Activated naive CD4-positive, alpha-beta T cell treated with anti-CD3 and anti-CD28 coated beads, Interleukin-2, amount 10 ng/mL, durations not matched to agents 7 days and 5 days (primary cell): ENCODE results near the gene CCDC78.
"Not testable (repeated sequence)": the region's sequence is repeated elsewhere in the genome, so short reads cannot be mapped to it uniquely, and the experiment has no call there.

Experiments
- CTCF ChIA-PET: fragments of 350-600 bp; sonication (Branson Sonifier 250); formaldehyde crosslinking; loops from one replicate; lab custom pipeline; 2021; ENCODE audit warnings: antibody characterized with exemption; lab: Charles Lee
- DNase-seq: peaks from one replicate; pipeline ENCODE4 v3.0.0-alpha.2; 2020
- H3K27ac Mint-ChIP-seq: one replicate; pipeline ENCODE4 v1.8.0; 2021; ENCODE audit warnings: mild to moderate bottlenecking, moderate library complexity, mixed read lengths
- H3K27me3 Mint-ChIP-seq: one replicate; pipeline ENCODE4 v1.8.0; 2021; ENCODE audit warnings: mild to moderate bottlenecking, mixed read lengths
- H3K36me3 Mint-ChIP-seq: one replicate; pipeline ENCODE4 v1.8.0; 2021; ENCODE audit warnings: mixed read lengths
- H3K4me1 Mint-ChIP-seq: one replicate; pipeline ENCODE4 v1.8.0; 2021; ENCODE audit warnings: mixed read lengths
- H3K4me3 Mint-ChIP-seq: one replicate; pipeline ENCODE4 v1.8.0; 2021; ENCODE audit warnings: mild to moderate bottlenecking, moderate library complexity, mixed read lengths
- H3K9me3 Mint-ChIP-seq: one replicate; pipeline ENCODE4 v1.8.0; 2021; ENCODE audit warnings: mixed read lengths

Gene CCDC78

GRCh38 chr16:719815-720446 lies 6.3 kb downstream of the CCDC78 start:
- Mint-ChIP-seq H3K36me3 (no peaks in the 10 kb centered on the region), H3K27ac (peak overlapping the region; percentile 63), H3K9me3 (no peaks in the 10 kb centered on the region), H3K4me3 (peak overlapping the region; percentile 72), H3K27me3 (peaks cover 76% of the 10 kb centered on the region), H3K4me1 (peaks cover 25% of the 10 kb centered on the region)
- DNase-seq, result no peak
- CTCF ChIA-PET, result interaction anchor here (0.7 to 1.7 kb wide), 10 partner anchors 8 to 457 kb away, joined by 3 to 7 read pairs (median 4); no protein-coding TSS in a partner anchor

- peaks cover 75% of the 10 kb centered on the region for H3K27me3 Mint-ChIP-seq
- H3K4me1 Mint-ChIP-seq, result peaks cover 27% of the 10 kb centered on the region
- H3K4me3 Mint-ChIP-seq, result peak overlapping the region; percentile 10
- no peaks in the 10 kb centered on the region for H3K9me3 Mint-ChIP-seq
- no peak for DNase-seq
- H3K36me3 Mint-ChIP-seq, result no peaks in the 10 kb centered on the region
- no peak overlapping the region for H3K27ac Mint-ChIP-seq
- CTCF ChIA-PET, result interaction anchor here (1.0 to 1.7 kb wide), 4 partner anchors 16 to 68 kb away, joined by 3 to 6 read pairs (median 4); no protein-coding TSS in a partner anchor
These were observed 7.3 kb downstream of the CCDC78 start for GRCh38 chr16:718922-719321.

- Mint-ChIP-seq H3K27me3 (peaks cover 80% of the 10 kb centered on the region), H3K9me3 (no peaks in the 10 kb centered on the region), H3K4me1 (peaks cover 28% of the 10 kb centered on the region), H3K27ac (no peak overlapping the region), H3K36me3 (no peaks in the 10 kb centered on the region), H3K4me3 (no peak overlapping the region)
- CTCF ChIA-PET, result interaction anchor here (1.0 kb wide), 1 partner anchor 23 kb away, joined by 4 read pairs; no protein-coding TSS in a partner anchor
- no peak for DNase-seq
These were observed 7.9 kb downstream of the CCDC78 start for GRCh38 chr16:718389-718788.

- no peak overlapping the region for H3K27ac Mint-ChIP-seq
- H3K27me3 Mint-ChIP-seq, result peaks cover 83% of the 10 kb centered on the region
- no peaks in the 10 kb centered on the region for H3K9me3 Mint-ChIP-seq
- no peak for DNase-seq
- H3K36me3 Mint-ChIP-seq, result no peaks in the 10 kb centered on the region
- peaks cover 29% of the 10 kb centered on the region for H3K4me1 Mint-ChIP-seq
- CTCF ChIA-PET, result no interaction called here
- H3K4me3 Mint-ChIP-seq, result no peak overlapping the region
These were observed 8.6 kb downstream of the CCDC78 start for GRCh38 chr16:717450-718245.

- Mint-ChIP-seq H3K27ac (no peak overlapping the region), H3K4me3 (no peak overlapping the region), H3K36me3 (no peaks in the 10 kb centered on the region), H3K27me3 (peaks cover 80% of the 10 kb centered on the region), H3K9me3 (no peaks in the 10 kb centered on the region), H3K4me1 (peaks cover 27% of the 10 kb centered on the region)
- DNase-seq, result no peak
- CTCF ChIA-PET, result interaction anchor here (0.9 kb wide), 1 partner anchor 19 kb away, joined by 3 read pairs; no protein-coding TSS in a partner anchor
These were observed 9.4 kb downstream of the CCDC78 start for GRCh38 chr16:716768-717325.

GRCh38 chr16:716200-716568 lies 10.1 kb downstream of the CCDC78 start:
- H3K27ac Mint-ChIP-seq, result no peak overlapping the region
- peaks cover 82% of the 10 kb centered on the region for H3K27me3 Mint-ChIP-seq
- H3K4me3 Mint-ChIP-seq, result peak overlapping the region; percentile 61
- DNase-seq, result no peak
- no peaks in the 10 kb centered on the region for H3K9me3 Mint-ChIP-seq
- CTCF ChIA-PET, result interaction anchor here (0.9 to 1.7 kb wide), 4 partner anchors 9 to 23 kb away, joined by 3 to 6 read pairs (median 4); partner anchors contain the start of gene CCDC78
- H3K36me3 Mint-ChIP-seq, result no peaks in the 10 kb centered on the region
- peaks cover 27% of the 10 kb centered on the region for H3K4me1 Mint-ChIP-seq

GRCh38 chr16:715477-716199 lies 10.6 kb downstream of the CCDC78 start:
- Mint-ChIP-seq H3K27ac (no peak overlapping the region), H3K4me3 (peak overlapping the region; percentile 61), H3K4me1 (peaks cover 27% of the 10 kb centered on the region), H3K27me3 (peaks cover 87% of the 10 kb centered on the region), H3K9me3 (no peaks in the 10 kb centered on the region), H3K36me3 (no peaks in the 10 kb centered on the region)
- DNase-seq, result peak; percentile 40
- CTCF ChIA-PET, result interaction anchor here (0.9 to 6.7 kb wide), 7 partner anchors 9 to 69 kb away, joined by 3 to 94 read pairs (median 4); partner anchors contain the start of gene CCDC78

GRCh38 chr16:714558-715476 lies 11.4 kb downstream of the CCDC78 start, which contains the start of gene METRN:
Gene METRN, plus strand, starts transcription at chr16:715118. Its CDS starts 172 bp downstream, at chr16:715290.
- peak within 1 kb of the TSS; percentile 61 for H3K4me3 Mint-ChIP-seq
- DNase-seq, result peak; percentile 93
- H3K36me3 Mint-ChIP-seq, result no peaks in the 10 kb centered on the region
- H3K27me3 Mint-ChIP-seq, result peaks cover 87% of the 10 kb centered on the region
- H3K9me3 Mint-ChIP-seq, result no peaks in the 10 kb centered on the region
- CTCF ChIA-PET, result interaction anchor here (1.0 to 6.7 kb wide), 5 partner anchors 11 to 70 kb away, joined by 3 to 94 read pairs (median 4); partner anchors contain the start of gene CCDC78
- peaks cover 19% of the 10 kb centered on the region for H3K4me1 Mint-ChIP-seq
- no peak within 1 kb of the TSS for H3K27ac Mint-ChIP-seq

- Mint-ChIP-seq H3K9me3 (no peaks in the 10 kb centered on the region), H3K36me3 (no peaks in the 10 kb centered on the region), H3K4me1 (peaks cover 12% of the 10 kb centered on the region), H3K27ac (no peak overlapping the region), H3K4me3 (no peak overlapping the region), H3K27me3 (peaks cover 89% of the 10 kb centered on the region)
- CTCF ChIA-PET, result interaction anchor here (1.0 to 6.7 kb wide), 7 partner anchors 12 to 71 kb away, joined by 3 to 94 read pairs (median 10); partner anchors contain the start of gene CIAO3
- DNase-seq, result no peak
These were observed 12.2 kb downstream of the CCDC78 start for GRCh38 chr16:714079-714478.

GRCh38 chr16:712740-713250 lies 13.4 kb downstream of the CCDC78 start:
- H3K36me3 Mint-ChIP-seq, H3K27ac Mint-ChIP-seq, H3K9me3 Mint-ChIP-seq, H3K4me3 Mint-ChIP-seq: not testable (repeated sequence)
- H3K4me1 Mint-ChIP-seq, result peaks cover 12% of the 10 kb centered on the region
- H3K27me3 Mint-ChIP-seq, result peaks cover 89% of the 10 kb centered on the region
- peak; percentile 69 for DNase-seq
- CTCF ChIA-PET, result interaction anchor here (0.7 to 6.7 kb wide), 17 partner anchors 8 to 390 kb away, joined by 3 to 94 read pairs (median 7); partner anchors contain the start of genes ANTKMT, CCDC78, CIAO3 and HAGHL

- Mint-ChIP-seq H3K36me3 (no peaks in the 10 kb centered on the region), H3K4me1 (peaks cover 12% of the 10 kb centered on the region), H3K27me3 (peaks cover 89% of the 10 kb centered on the region), H3K4me3 (no peak overlapping the region), H3K9me3 (no peaks in the 10 kb centered on the region), H3K27ac (no peak overlapping the region)
- CTCF ChIA-PET, result interaction anchor here (0.6 to 6.7 kb wide), 17 partner anchors 8 to 391 kb away, joined by 3 to 94 read pairs (median 7); partner anchors contain the start of genes ANTKMT, CCDC78, CIAO3 and HAGHL
- peak; percentile 84 for DNase-seq
These were observed 14.5 kb downstream of the CCDC78 start for GRCh38 chr16:711548-712320.

- no peak overlapping the region for H3K4me3 Mint-ChIP-seq
- no peaks in the 10 kb centered on the region for H3K9me3 Mint-ChIP-seq
- H3K4me1 Mint-ChIP-seq, result peaks cover 12% of the 10 kb centered on the region
- DNase-seq, result no peak
- no peak overlapping the region for H3K27ac Mint-ChIP-seq
- H3K27me3 Mint-ChIP-seq, result peaks cover 89% of the 10 kb centered on the region
- CTCF ChIA-PET, result interaction anchor here (1.5 to 6.7 kb wide), 2 partner anchors 70 to 74 kb away, joined by 3 to 94 read pairs; no protein-coding TSS in a partner anchor
- H3K36me3 Mint-ChIP-seq, result no peaks in the 10 kb centered on the region
These were observed 15.2 kb downstream of the CCDC78 start for GRCh38 chr16:711084-711483.
